ENCODE results near the gene TBC1D20.

GRCh38 chr20:427401-427800, 34.9 kb downstream of the TBC1D20 start:
- TF ChIP-seq CTCF (IDR thresholded peaks at IDR 0.05) = no peak
- TF ChIP-seq EP300 (IDR thresholded peaks at IDR 0.05) = no peak
